ENCODE results near the gene TRPV4.

DNA sequence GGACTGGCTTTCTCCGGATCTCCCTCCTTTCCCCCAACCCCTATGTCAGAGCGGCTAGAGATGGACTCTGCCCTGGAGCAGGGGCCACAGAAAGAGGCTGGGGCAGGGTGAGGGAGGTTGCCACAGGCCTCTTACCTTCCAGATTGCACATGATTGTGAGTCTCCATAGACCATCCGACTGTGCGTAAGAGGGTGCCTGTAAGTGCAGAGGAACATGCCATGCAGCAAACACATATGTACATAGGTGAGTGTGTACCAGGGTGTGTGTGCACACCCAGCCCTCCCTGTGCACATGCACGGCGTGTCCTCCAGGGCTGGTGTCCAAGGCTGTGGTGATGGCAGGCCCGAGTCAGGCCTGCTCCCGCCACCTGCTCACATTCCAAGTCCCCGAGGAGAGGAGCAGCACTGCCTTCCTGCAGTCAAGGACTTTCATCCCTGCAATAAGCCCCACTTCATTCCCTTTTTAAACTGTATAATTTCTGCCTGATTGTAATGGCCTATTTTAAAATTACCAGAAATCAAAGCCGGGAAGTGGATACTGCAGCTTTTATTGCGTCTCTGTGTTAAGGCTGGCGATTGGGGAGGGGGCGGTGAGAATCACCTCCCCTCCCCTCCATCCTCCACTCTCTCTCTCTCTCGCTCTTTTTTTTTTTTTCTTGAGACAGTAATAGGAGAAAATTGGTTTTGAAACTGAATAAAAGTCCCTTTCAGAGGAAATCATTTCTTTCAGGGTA is 91.1 kb downstream of the TRPV4 start:
- TF ChIP-seq, protein P1, sequence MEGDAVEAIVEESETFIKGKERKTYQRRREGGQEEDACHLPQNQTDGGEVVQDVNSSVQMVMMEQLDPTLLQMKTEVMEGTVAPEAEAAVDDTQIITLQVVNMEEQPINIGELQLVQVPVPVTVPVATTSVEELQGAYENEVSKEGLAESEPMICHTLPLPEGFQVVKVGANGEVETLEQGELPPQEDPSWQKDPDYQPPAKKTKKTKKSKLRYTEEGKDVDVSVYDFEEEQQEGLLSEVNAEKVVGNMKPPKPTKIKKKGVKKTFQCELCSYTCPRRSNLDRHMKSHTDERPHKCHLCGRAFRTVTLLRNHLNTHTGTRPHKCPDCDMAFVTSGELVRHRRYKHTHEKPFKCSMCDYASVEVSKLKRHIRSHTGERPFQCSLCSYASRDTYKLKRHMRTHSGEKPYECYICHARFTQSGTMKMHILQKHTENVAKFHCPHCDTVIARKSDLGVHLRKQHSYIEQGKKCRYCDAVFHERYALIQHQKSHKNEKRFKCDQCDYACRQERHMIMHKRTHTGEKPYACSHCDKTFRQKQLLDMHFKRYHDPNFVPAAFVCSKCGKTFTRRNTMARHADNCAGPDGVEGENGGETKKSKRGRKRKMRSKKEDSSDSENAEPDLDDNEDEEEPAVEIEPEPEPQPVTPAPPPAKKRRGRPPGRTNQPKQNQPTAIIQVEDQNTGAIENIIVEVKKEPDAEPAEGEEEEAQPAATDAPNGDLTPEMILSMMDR (IDR thresholded peaks at IDR 0.05): no peak
- no peak for TF ChIP-seq POLR2A (IDR thresholded peaks at IDR 0.05)
